Gastrocnemius medialis (tissue), 4 donors: ENCODE results near the gene UBE3B.

ENCODE experiments used
- POLR2A ChIP-seq, 2 donors: fragments of 450-650 bp; IDR thresholded peaks; one replicate each; pipeline ENCODE4 v1.6.1; 2017; ENCODE audit warnings: antibody characterized with exemption in 2 of 2, mild to moderate bottlenecking in 2 of 2, moderate library complexity in 2 of 2
- TF ChIP-seq, protein P1 (sequence below), 5 experiments: fragments of 450-650 bp in 3 of 5; fragments of 200-600 bp in 2 of 5; sonication (generic) in 2 of 5; IDR thresholded peaks in 4 of 5; conservative IDR thresholded peaks in 1 of 5; 1 replicate in 4 of 5; 2 replicates in 1 of 5; pipeline ENCODE4 v1.5.1; 2016 to 2019; ENCODE audit warnings: antibody characterized with exemption in 5 of 5, mild to moderate bottlenecking in 3 of 5, moderate library complexity in 3 of 5

- TF ChIP-seq, protein P1, sequence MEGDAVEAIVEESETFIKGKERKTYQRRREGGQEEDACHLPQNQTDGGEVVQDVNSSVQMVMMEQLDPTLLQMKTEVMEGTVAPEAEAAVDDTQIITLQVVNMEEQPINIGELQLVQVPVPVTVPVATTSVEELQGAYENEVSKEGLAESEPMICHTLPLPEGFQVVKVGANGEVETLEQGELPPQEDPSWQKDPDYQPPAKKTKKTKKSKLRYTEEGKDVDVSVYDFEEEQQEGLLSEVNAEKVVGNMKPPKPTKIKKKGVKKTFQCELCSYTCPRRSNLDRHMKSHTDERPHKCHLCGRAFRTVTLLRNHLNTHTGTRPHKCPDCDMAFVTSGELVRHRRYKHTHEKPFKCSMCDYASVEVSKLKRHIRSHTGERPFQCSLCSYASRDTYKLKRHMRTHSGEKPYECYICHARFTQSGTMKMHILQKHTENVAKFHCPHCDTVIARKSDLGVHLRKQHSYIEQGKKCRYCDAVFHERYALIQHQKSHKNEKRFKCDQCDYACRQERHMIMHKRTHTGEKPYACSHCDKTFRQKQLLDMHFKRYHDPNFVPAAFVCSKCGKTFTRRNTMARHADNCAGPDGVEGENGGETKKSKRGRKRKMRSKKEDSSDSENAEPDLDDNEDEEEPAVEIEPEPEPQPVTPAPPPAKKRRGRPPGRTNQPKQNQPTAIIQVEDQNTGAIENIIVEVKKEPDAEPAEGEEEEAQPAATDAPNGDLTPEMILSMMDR (IDR thresholded peaks at IDR 0.05 in 4 of 5, conservative IDR thresholded peaks at IDR 0.05 in 1 of 5), result no peak
- no peak for TF ChIP-seq POLR2A (IDR thresholded peaks at IDR 0.05)
These were observed 46.1 kb downstream of the UBE3B start for GRCh38 chr12:109523504-109523903.
